Activated T-cell treated with anti-CD3 and anti-CD28 coated beads, Interleukin-2, amount 50 U/mL, for 1 hour (primary cell): ENCODE results near the gene GALNT18.
A peak's percentile ranks its signal among the peaks of the same experiment; 100 is the strongest.

Source experiments
- DNase-seq: peaks from one replicate; pipeline ENCODE4 v3.0.0-alpha.2; 2020

The GALNT18 gene

DNA sequence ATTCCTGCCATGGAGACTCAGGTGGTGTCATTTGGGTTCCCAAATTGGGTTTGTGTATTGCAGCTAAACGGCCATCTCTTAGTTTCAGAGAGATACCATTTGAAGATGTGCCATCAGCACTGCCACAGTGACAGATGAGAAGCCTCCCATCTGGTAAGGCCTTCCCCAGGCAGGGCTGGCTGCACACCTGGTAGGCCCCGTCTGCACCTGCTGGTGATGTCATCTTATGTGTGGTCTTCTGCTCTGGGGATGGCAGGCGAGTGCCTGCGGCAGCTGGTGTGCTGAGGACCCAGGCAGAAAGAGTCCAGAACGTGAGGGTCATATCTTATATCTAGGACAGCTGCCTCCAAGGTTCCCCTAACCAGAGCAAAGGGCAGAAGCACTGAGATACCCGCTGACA lies 369.4 kb downstream of the GALNT18 start:
- no peak for DNase-seq

DNA sequence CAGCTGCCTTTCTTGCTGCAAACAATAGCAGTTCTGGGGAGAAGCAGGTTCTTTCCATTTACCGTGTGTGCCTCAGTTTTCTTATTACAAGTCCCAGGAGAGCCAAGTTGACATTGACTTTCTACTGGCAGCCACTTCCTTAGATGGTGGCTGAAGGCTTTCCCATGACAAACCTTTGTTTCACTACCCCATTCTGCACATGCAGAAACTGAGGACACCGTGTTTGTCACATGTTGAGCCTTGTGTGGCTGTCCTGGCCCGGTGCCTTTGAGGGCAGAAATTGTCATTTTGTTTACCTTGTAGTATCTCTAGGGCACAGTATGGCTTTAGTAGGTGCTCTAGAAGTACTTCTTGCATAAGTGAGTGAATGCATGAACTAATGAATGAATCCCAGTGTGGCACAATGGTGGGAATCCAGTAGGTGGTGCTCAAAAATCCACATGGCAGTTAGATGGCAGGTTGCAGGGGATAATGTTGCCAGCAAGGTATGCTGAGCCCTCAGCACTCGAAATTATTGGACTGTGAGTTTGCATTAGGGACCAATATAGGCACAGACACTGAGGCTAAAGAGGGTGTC lies 370.3 kb downstream of the GALNT18 start:
- DNase-seq = no peak

DNA sequence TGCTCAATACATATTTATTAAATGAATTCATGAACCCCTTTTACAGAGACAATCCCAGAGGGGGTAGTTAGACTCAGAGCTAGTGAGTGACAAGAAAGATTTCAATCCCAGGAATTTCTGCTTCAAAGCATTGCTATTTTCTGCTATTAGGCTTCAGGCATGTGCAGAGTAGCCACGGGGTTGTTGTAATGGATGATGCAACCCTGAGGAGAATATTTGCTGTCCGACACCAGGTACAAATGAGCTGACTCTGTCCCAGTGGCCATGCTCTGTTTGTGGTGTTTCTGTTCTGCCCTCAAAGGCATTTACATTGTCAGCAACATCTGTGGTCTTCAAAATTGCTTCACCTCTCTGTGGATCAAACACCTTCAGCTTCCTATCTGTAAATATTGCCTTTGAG lies 371.3 kb downstream of the GALNT18 start:
- no peak for DNase-seq

DNA sequence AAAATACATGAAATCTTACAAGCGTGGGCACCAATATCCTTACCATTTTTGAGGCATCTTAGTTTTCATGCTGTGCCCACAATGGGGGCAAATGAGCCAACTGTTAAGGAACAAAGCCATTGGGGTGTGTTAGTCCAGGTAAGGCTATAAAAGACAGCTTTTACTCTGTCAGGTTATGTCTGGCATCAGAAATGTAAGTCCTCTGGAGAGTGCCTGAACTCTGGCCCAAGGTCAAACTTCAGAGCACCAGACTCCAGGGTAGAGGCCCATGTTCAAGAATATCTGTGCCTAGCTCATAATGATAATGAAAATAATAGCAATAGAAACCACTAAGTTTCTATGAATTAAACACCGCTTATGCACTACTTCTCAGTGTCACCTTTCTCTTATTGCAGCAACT lies 374.2 kb downstream of the GALNT18 start:
- no peak for DNase-seq

DNA sequence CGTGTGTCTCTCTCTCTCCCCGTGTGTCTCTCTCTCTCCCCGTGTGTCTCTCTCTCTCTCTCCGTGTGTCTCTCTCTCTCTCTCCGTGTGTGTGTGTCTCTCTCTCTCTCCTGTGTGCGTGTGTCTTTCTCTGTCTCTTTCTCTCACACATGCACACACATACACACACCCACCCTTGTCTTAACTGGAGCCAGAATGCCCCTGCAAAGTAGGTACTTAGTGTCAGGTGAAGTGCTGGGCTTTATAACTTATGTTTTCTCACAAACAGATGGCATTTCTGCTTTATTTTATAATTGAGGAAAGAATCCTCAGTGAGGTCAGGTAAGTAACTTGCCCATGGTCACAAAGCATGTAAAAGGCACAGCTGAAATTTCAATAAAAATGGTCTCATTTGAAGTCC lies 374.7 kb downstream of the GALNT18 start:
- no peak for DNase-seq

DNA sequence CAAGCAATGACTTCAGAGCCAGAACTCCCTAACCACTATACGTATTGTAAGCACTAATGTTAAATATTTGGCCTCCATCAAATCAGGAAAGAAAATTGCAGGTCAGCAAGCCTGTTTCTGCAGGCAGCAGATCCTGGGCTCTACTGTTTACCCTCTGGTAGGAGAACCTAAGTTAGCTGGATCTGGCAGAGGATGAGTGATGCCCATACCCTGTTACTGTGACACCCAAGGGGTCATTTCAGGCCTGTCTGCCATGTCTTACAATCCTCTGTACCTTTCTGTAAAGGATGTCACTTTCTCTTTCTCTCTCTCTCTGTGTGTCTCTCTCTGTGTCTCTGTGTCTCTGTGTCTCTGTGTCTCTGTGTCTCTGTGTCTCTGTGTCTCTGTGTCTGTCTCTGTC lies 375.6 kb downstream of the GALNT18 start:
- DNase-seq = no peak

DNA sequence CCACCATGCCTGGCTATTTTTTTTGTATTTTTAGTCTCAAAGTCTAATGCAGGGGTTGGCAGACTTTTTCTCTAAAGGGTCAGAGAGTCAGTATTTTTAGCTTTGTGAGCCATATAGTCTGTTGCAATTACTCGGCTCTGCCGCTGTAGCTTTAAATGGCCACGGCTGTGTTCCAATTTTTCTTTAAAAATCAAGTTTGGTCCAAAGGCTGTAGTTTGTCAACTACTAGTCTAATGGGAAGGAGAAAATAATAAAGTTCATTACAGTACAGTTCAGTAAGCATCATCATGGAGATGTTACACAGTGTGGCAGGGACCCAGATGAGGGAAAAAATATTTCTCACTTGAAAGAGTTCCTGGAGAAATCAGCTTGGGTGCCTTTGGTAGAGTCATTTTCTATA lies 376.4 kb downstream of the GALNT18 start:
- no peak for DNase-seq

DNA sequence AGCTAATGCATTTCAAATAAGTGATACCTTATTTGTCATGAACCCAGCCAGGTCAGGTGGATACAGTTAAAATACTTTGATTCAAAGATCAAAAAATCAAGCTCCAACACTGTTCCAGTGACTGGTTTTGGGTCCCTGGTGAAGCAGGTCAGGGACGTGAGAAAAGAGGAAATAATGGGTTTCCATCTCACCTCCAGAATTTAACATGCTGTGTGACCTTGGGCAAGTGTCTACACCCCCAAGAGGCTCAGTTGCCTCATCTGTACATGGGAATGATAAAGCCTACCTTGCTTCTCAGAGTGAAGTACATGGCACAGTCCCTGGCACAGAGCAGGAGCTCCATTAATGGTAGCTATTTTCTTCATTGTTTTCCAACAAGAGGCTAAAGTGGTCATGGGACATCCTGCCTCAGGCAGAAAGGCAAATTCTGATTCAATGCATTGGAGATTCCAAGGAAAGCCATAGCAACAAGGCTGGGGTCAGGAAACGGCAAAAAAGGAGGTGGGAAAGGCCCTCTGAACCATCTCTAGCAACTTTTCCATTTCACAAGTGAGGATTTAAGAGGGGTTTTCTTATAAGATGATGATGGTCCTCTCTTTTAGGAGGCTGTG lies 377.2 kb downstream of the GALNT18 start:
- DNase-seq = no peak

DNA sequence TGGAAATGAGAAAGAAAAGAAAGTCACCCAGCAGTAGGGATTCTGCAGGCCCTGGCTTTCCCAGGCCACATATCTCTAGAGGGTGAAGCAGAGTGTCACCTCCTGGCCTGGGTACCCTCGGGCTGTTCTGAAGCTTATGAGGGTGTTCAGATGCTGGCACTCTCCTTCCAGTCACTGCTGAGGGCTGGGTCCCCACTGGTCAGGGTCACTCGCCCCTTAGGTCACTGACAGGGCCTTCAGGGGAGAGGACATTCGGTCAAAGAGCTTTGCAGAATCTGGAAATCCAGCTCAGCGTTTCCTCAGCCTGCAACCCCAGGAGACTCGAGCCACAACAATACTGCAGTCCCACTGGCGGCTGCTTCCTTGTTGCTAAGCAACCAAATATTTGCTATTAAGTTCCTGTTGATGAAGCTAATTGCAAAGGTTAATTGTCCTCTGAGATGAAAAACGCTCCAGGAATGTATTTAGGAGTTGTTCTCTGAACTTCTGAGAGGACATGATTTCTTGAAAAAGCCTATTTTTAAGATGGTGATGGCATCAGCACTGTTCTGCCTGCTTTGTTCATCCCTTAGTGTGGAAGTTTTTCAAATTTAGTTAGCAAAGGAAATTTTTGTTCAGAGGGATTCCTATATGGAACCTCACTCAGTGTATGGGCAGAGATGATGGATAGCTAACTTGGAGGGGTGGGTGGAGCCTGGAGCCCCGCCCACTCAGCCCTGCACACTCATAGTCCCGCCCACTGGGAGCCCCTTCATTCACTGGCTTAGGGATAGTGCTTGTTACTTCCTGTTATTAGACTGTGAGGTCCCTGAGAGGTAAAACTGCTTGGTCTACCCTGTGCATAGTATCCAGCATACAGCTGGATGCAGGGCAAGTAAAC lies 378.0 kb downstream of the GALNT18 start:
- peak; percentile 45 for DNase-seq

DNA sequence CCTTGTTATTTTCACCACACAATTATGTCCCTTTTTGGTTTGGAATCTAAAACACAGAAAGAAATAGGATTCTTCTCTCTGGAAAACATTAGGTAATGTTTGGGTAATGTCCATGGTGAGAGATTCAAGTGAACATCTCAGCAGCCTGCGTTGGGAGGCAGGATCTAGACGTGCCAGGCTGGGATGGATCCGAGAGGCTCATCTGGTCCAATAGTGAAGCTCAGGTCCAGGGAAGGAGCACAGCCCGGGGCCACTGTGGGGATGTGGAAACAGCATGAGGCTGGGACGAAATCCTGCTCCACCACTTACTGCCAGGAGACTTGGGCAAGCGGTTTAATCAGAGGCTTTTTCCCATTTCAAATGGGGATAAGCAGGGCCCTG lies 378.6 kb downstream of the GALNT18 start:
- no peak for DNase-seq

DNA sequence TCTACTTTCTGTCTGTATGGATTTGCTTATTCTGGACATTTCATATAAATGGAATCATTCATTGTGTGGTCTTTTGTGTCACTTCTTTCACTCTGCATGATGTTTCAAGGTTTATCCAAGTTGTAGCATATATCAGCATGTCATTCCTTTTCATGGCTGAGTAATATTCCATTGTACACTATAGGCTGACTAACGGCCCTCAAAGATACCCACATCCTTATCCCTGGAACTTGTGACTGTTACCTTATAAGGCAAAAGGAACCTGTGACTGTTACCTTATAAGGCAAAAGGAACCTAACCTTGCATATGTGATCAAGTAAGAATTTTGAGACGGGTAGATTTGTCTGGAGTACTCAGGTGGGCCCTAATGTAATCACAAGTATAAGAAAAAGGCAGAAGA lies 380.5 kb downstream of the GALNT18 start:
- DNase-seq = no peak

DNA sequence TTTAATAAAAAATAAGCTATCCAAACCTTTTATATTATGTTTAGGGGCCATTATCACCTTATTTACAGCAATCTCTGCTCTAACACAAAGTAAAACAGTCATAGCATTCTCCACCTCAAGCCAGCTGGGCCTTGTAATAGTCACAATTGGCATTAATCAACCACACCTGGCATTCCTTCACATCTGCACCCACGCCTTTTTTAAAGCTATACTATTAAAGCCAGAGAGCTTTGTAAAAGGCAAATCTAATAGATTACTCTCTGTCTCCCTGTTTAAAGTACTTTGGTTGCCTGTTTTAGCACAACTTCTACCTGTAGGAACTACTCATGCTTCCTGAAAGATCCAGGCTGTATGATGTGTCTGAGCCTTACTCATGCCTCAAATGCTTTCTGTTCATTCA lies 381.8 kb downstream of the GALNT18 start:
- DNase-seq = no peak

DNA sequence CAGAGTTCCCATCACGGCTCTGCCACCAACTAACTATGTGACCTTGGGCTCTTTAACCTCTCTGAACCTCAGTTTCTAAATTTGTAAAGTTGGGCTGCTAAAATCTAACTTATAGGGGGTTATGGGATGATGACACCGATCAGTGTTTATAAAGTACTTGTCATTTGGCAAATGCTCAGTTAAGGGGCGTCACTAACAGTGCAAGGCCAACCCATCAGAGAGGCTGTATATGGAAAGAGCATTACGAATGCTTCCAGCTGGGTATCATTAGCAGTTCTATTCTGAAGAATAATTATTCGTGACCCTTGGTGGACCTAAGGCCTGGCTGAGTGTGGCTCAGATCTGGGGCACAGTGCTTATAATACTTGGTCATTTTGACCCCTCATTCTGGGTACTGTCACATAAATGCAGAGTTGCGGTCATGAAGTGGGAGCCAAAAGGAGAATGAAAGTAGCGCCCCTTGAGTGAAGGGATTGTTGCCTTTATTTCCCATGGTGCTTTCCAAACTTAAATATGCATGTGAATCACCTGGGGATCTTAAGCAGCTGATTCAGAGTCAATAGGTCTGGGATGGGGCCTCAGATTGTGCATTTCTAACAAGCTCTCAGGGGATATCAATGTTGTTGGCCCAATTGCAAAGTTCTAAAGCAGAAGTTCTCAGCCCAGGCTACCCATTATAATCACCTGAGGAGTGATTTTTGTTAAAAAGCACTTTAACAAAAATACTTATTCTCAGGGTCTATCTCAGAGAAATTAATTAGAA lies 384.6 kb downstream of the GALNT18 start:
- no peak for DNase-seq

DNA sequence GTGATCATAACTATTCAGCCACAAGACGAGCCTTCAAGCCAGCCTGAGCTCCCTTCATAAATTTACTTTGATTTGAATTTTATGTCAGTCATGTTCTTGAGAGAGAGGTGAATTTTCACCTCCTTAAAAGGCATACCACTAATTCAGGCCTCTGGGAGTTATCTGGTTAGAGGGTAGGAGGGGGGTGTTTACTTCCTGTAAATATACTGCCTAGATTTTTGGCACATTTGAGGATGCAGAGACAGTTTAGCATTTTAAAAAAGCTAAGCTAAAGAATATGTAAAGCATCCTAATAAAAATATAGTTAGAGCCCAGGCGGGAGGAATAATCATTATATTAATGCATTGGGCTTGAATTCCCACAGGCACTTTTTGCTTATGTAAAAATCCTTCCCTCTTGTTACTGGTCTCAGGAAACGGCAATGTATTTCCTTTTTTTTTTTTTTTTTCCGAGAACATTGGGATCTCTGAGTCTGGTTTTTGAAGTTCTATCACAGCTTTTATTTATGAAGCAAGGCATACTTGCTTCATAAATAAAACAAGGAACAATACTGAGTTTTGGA lies 385.2 kb downstream of the GALNT18 start:
- no peak for DNase-seq

DNA sequence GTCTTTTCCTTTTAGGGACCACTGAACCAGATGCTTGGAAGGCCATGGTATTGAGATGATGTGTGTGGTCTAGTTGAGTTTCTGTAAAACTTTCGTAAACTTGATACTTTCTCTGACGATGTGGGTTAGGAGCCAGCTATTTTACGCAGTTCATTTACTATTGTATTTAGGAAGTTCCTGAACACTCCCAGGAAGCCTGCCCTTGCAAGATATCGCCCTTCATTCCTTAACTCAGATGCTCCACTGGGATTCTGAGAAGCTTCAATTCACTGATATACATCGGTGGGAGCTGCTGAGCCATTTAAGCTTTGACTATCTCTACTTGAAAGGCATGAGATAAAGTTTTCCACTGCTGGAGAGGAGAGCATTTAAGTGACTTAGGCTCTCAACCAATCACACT lies 390.0 kb downstream of the GALNT18 start:
- DNase-seq = no peak

DNA sequence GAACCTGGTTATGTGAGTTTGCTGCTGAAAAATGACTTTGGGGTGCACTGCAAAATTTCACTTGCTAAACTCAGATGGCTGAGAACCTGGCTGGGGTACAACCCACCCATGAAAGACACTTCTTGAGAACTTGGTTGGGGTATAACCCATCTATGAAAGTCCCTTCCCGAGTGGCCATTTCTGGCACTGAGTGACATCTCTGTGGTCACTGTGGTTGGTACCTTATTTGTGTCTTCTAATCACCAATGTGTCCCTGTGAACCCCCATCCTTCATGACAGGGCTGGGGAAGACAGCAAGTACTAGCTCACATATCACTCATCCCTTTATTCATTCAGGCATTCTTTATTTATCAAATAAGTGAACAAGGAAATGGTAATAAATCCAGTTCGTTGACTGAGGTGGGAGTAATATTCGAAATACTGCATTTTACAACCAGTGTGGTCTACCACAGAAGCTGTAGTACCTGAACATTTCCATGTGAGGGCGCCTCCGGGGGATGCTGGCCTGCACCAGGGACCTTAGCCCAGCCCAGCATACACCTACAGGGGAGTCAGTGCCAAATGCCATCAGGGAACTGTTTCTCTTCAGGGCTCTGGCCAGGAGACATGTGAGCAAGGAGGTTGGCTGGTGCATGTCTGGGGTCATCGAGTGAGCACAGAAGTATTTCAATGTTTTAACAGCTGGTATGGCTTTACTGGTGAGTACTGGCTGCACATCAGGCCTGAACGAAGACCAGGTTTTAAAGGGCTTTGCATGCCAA lies 390.8 kb downstream of the GALNT18 start:
- DNase-seq = peak; percentile 22

DNA sequence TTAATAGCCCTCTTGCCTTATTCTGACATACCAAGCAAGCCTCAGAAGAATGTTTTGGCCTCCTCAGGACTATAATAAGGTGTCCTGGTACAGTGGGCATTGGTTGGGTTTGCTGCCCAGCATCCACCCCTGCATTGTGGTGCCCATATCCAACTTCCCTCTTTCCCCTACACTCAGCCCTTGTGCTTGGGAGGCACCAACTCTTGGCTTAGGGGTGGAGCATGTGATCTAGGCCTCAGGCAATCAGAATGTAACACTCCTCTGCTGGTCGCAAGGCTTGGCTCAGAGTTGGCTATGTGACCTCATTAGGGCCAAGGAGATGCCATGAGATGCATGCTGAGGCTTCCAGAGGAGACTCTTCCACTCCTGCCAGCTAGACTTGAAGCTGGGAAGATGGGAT lies 391.7 kb downstream of the GALNT18 start:
- no peak for DNase-seq

DNA sequence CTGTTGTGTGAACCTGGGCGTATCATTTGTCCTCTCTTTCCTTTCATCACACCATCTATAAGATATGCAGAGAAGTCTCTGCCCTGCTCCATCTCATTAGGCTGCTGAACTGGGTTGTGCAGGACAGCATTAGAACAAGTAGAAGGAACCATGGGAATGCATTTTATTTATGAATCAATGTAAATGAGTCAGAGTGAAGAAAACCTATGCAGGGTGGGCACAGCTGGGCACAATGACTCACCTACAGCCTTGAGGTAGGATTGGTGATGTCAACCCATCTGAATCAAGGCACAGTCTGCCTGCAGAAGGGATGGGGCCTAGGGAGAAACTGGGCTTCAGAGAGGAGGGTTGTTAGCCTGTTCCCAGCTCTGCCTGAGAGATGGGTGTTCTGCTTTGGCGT lies 392.2 kb downstream of the GALNT18 start:
- no peak for DNase-seq

DNA sequence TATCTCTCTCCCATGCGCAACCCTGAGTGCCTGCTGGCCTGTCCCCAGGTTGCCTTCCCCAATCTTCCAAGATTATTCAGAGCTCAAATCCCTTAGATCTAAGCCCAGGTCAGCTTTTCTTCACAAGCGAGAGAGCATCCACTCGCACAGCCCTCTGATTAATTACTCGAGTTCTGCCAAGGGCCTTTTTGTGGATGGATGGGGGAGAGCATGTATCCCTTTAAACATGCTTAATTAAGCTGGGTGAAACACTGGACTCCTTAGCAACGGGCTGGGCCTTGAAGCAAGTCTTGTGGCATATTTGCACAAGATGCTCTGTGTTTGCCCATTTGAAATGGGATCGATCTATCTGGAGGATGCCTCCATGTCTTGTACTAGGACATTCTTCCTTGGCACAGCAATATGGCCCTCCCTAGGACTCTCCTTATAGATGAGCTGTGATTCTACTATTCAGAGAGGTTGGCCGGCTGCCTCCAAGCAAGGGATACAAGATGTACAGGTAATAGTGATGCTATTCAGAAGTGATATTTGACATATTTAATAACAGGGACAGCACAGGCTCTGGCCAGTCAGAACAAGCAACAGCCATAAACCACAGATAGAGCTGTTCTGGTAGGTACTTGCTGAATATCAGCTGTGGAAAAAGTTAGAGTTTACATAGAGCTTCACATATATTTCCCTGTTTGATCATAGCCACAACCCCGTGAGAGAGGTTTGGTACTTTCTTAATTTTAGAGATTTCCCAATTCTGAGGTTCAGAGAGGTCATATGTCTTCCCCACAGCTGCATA lies 394.3 kb downstream of the GALNT18 start:
- no peak for DNase-seq
